ENCODE data around the gene KCNJ8. TPM values are rescaled to one million over a fixed set of nuclear protein-coding genes. Genes with fewer than 3 reads are reported as not detected.
A peak's percentile ranks its signal among the peaks of the same experiment; 100 is the strongest.
"Not testable (repeated sequence)": the region's sequence is repeated elsewhere in the genome, so short reads cannot be mapped to it uniquely, and the experiment has no call there.

KCNJ8 gene
- polyA plus RNA-seq, 2 donors: 0.49 to 2.8 TPM

- no peak overlapping the region for H3K27ac ChIP-seq (ENCODE audit: low read depth in 2 of 2, low read length in 1 of 2)
- H3K4me1 ChIP-seq (ENCODE audit: control insufficient read depth in 2 of 2, insufficient read depth in 2 of 2, low read length in 1 of 2): no peaks in the 10 kb centered on the region
- no peak overlapping the region for H3K4me3 ChIP-seq (ENCODE audit: low read depth in 1 of 2, low read length in 2 of 2)
- H3K9me3 ChIP-seq (ENCODE audit: control insufficient read depth in 2 of 2, insufficient read depth in 1 of 2, low read depth in 1 of 2, low read length in 1 of 2): no peaks in the 10 kb centered on the region
- WGBS, 2 donors: 50 to 58% methylated on average over 7 of the region's 7 CpGs
- H3K36me3 ChIP-seq (ENCODE audit: control insufficient read depth in 2 of 2, insufficient read depth in 2 of 2, low read length in 1 of 2): no peaks in the 10 kb centered on the region
- no peaks in the 10 kb centered on the region for H3K27me3 ChIP-seq (ENCODE audit: control insufficient read depth in 1 of 2, insufficient read depth in 2 of 2, low read length in 2 of 2)
Measured at GRCh38 chr12:21788089-21788983, 13.8 kb upstream of the KCNJ8 start.

GRCh38 chr12:21786041-21786531, 11.6 kb upstream of the KCNJ8 start:
- no peaks in the 10 kb centered on the region for H3K9me3 ChIP-seq (ENCODE audit: control insufficient read depth in 2 of 2, insufficient read depth in 1 of 2, low read depth in 1 of 2, low read length in 1 of 2)
- H3K27me3 ChIP-seq (ENCODE audit: control insufficient read depth in 1 of 2, insufficient read depth in 2 of 2, low read length in 2 of 2): no peaks in the 10 kb centered on the region
- WGBS, 2 donors: 64 to 67% methylated on average over 3 of the region's 3 CpGs
- H3K36me3 ChIP-seq (ENCODE audit: control insufficient read depth in 2 of 2, insufficient read depth in 2 of 2, low read length in 1 of 2): no peaks in the 10 kb centered on the region
- H3K4me3 ChIP-seq (ENCODE audit: low read depth in 1 of 2, low read length in 2 of 2): no peak overlapping the region
- no peaks in the 10 kb centered on the region for H3K4me1 ChIP-seq (ENCODE audit: control insufficient read depth in 2 of 2, insufficient read depth in 2 of 2, low read length in 1 of 2)
- no peak overlapping the region for H3K27ac ChIP-seq (ENCODE audit: low read depth in 2 of 2, low read length in 1 of 2)

GRCh38 chr12:21782723-21783122, 8.2 kb upstream of the KCNJ8 start:
- H3K9me3 ChIP-seq (ENCODE audit: control insufficient read depth in 2 of 2, insufficient read depth in 1 of 2, low read depth in 1 of 2, low read length in 1 of 2); H3K4me1 ChIP-seq (ENCODE audit: control insufficient read depth in 2 of 2, insufficient read depth in 2 of 2, low read length in 1 of 2); H3K27me3 ChIP-seq (ENCODE audit: control insufficient read depth in 1 of 2, insufficient read depth in 2 of 2, low read length in 2 of 2); H3K27ac ChIP-seq (ENCODE audit: low read depth in 2 of 2, low read length in 1 of 2); H3K4me3 ChIP-seq (ENCODE audit: low read depth in 1 of 2, low read length in 2 of 2); H3K36me3 ChIP-seq (ENCODE audit: control insufficient read depth in 2 of 2, insufficient read depth in 2 of 2, low read length in 1 of 2): not testable (repeated sequence)
- WGBS, 2 donors: 90 to 95% methylated on average over 3 of the region's 3 CpGs

GRCh38 chr12:21780786-21781185, 6.3 kb upstream of the KCNJ8 start:
- WGBS, 2 donors: 57 to 72% methylated on average over 3 of the region's 3 CpGs
- H3K4me1 ChIP-seq (ENCODE audit: control insufficient read depth in 2 of 2, insufficient read depth in 2 of 2, low read length in 1 of 2): no peaks in the 10 kb centered on the region
- no peaks in the 10 kb centered on the region for H3K36me3 ChIP-seq (ENCODE audit: control insufficient read depth in 2 of 2, insufficient read depth in 2 of 2, low read length in 1 of 2)
- no peak overlapping the region for H3K4me3 ChIP-seq (ENCODE audit: low read depth in 1 of 2, low read length in 2 of 2)
- H3K27me3 ChIP-seq (ENCODE audit: control insufficient read depth in 1 of 2, insufficient read depth in 2 of 2, low read length in 2 of 2): no peaks in the 10 kb centered on the region
- no peak overlapping the region for H3K27ac ChIP-seq (ENCODE audit: low read depth in 2 of 2, low read length in 1 of 2)
- no peaks in the 10 kb centered on the region for H3K9me3 ChIP-seq (ENCODE audit: control insufficient read depth in 2 of 2, insufficient read depth in 1 of 2, low read depth in 1 of 2, low read length in 1 of 2)

- Histone ChIP-seq H3K27me3 (ENCODE audit: control insufficient read depth in 1 of 2, insufficient read depth in 2 of 2, low read length in 2 of 2) (peaks cover 0 to 6% of the 10 kb centered on the region in 2 donors), H3K4me1 (ENCODE audit: control insufficient read depth in 2 of 2, insufficient read depth in 2 of 2, low read length in 1 of 2) (peaks cover 3 to 7% of the 10 kb centered on the region in 2 donors), H3K27ac (ENCODE audit: low read depth in 2 of 2, low read length in 1 of 2) (peak overlapping the region in 1 of 2 donors; percentile 57), H3K4me3 (ENCODE audit: low read depth in 1 of 2, low read length in 2 of 2) (no peak overlapping the region), H3K36me3 (ENCODE audit: control insufficient read depth in 2 of 2, insufficient read depth in 2 of 2, low read length in 1 of 2) (no peaks in the 10 kb centered on the region), H3K9me3 (ENCODE audit: control insufficient read depth in 2 of 2, insufficient read depth in 1 of 2, low read depth in 1 of 2, low read length in 1 of 2) (no peaks in the 10 kb centered on the region)
- WGBS, 2 donors: 77 to 78% methylated on average over 3 of the region's 3 CpGs
Measured at GRCh38 chr12:21776175-21776574, 1.7 kb upstream of the KCNJ8 start.

- WGBS, 2 donors: 30 to 38% methylated on average over 14 of the region's 14 CpGs
- peak overlapping the region; percentile 72 for H3K27ac ChIP-seq (ENCODE audit: low read depth in 2 of 2, low read length in 1 of 2)
- peak overlapping the region in 1 of 2 donors; percentile 52 for H3K4me3 ChIP-seq (ENCODE audit: low read depth in 1 of 2, low read length in 2 of 2)
- H3K4me1 ChIP-seq (ENCODE audit: control insufficient read depth in 2 of 2, insufficient read depth in 2 of 2, low read length in 1 of 2): peaks cover 3 to 7% of the 10 kb centered on the region in 2 donors
- no peaks in the 10 kb centered on the region for H3K36me3 ChIP-seq (ENCODE audit: control insufficient read depth in 2 of 2, insufficient read depth in 2 of 2, low read length in 1 of 2)
- peaks cover 0 to 6% of the 10 kb centered on the region in 2 donors for H3K27me3 ChIP-seq (ENCODE audit: control insufficient read depth in 1 of 2, insufficient read depth in 2 of 2, low read length in 2 of 2)
- H3K9me3 ChIP-seq (ENCODE audit: control insufficient read depth in 2 of 2, insufficient read depth in 1 of 2, low read depth in 1 of 2, low read length in 1 of 2): no peaks in the 10 kb centered on the region
Measured at GRCh38 chr12:21775133-21775820, 771 bp upstream of the KCNJ8 start.

GRCh38 chr12:21773806-21774205, 700 bp downstream of the KCNJ8 start:
- WGBS, 2 donors: 21 to 31% methylated on average over 10 of the region's 10 CpGs
- Histone ChIP-seq H3K27ac (ENCODE audit: low read depth in 2 of 2, low read length in 1 of 2) (peak overlapping the region; percentile 6 to 55), H3K4me3 (ENCODE audit: low read depth in 1 of 2, low read length in 2 of 2) (peak overlapping the region in 1 of 2 donors; percentile 7), H3K4me1 (ENCODE audit: control insufficient read depth in 2 of 2, insufficient read depth in 2 of 2, low read length in 1 of 2) (peaks cover 3 to 7% of the 10 kb centered on the region in 2 donors), H3K27me3 (ENCODE audit: control insufficient read depth in 1 of 2, insufficient read depth in 2 of 2, low read length in 2 of 2) (peaks cover 0 to 6% of the 10 kb centered on the region in 2 donors), H3K36me3 (ENCODE audit: control insufficient read depth in 2 of 2, insufficient read depth in 2 of 2, low read length in 1 of 2) (no peaks in the 10 kb centered on the region), H3K9me3 (ENCODE audit: control insufficient read depth in 2 of 2, insufficient read depth in 1 of 2, low read depth in 1 of 2, low read length in 1 of 2) (no peaks in the 10 kb centered on the region)

GRCh38 chr12:21773263-21773741, 1.2 kb downstream of the KCNJ8 start:
- 37 to 48% methylated on average over 23 of the region's 23 CpGs for WGBS, 2 donors
- Histone ChIP-seq H3K36me3 (ENCODE audit: control insufficient read depth in 2 of 2, insufficient read depth in 2 of 2, low read length in 1 of 2) (no peaks in the 10 kb centered on the region), H3K9me3 (ENCODE audit: control insufficient read depth in 2 of 2, insufficient read depth in 1 of 2, low read depth in 1 of 2, low read length in 1 of 2) (no peaks in the 10 kb centered on the region), H3K4me1 (ENCODE audit: control insufficient read depth in 2 of 2, insufficient read depth in 2 of 2, low read length in 1 of 2) (peaks cover 3 to 7% of the 10 kb centered on the region in 2 donors), H3K27ac (ENCODE audit: low read depth in 2 of 2, low read length in 1 of 2) (peak overlapping the region; percentile 6 to 20), H3K4me3 (ENCODE audit: low read depth in 1 of 2, low read length in 2 of 2) (peak overlapping the region in 1 of 2 donors; percentile 15), H3K27me3 (ENCODE audit: control insufficient read depth in 1 of 2, insufficient read depth in 2 of 2, low read length in 2 of 2) (peaks cover 0 to 6% of the 10 kb centered on the region in 2 donors)

- H3K9me3 ChIP-seq (ENCODE audit: control insufficient read depth in 2 of 2, insufficient read depth in 1 of 2, low read depth in 1 of 2, low read length in 1 of 2): no peaks in the 10 kb centered on the region
- no peak overlapping the region for H3K27ac ChIP-seq (ENCODE audit: low read depth in 2 of 2, low read length in 1 of 2)
- WGBS, 2 donors: 52 to 70% methylated on average over 1 of the region's 1 CpG
- peaks cover 0 to 6% of the 10 kb centered on the region in 2 donors for H3K27me3 ChIP-seq (ENCODE audit: control insufficient read depth in 1 of 2, insufficient read depth in 2 of 2, low read length in 2 of 2)
- no peak overlapping the region for H3K4me3 ChIP-seq (ENCODE audit: low read depth in 1 of 2, low read length in 2 of 2)
- peaks cover 3 to 7% of the 10 kb centered on the region in 2 donors for H3K4me1 ChIP-seq (ENCODE audit: control insufficient read depth in 2 of 2, insufficient read depth in 2 of 2, low read length in 1 of 2)
- H3K36me3 ChIP-seq (ENCODE audit: control insufficient read depth in 2 of 2, insufficient read depth in 2 of 2, low read length in 1 of 2): no peaks in the 10 kb centered on the region
Measured at GRCh38 chr12:21771311-21771710, 3.2 kb downstream of the KCNJ8 start.
